B cell (primary cell): Measurements from ENCODE around the gene CTH. TPM values are rescaled to one million over a fixed set of nuclear protein-coding genes. Genes with fewer than 3 reads are reported as not detected.

ENCODE experiments used
- ATAC-seq: fragments of 200-7000 bp; cut with Tn5 transposase; one replicate; pipeline ENCODE4 v1.10.0; 2021; ENCODE audit warnings: low read depth, mild to moderate bottlenecking, moderate number of reproducible peaks, moderate library complexity
- CTCF ChIA-PET: fragments of 350-600 bp; sonication (Branson Sonifier 250); formaldehyde crosslinking; loops from one replicate; lab custom pipeline; 2021; ENCODE audit warnings: antibody characterized with exemption, inconsistent platforms; lab: Charles Lee
- POLR2A ChIA-PET: fragments of 350-600 bp; sonication (Branson Sonifier 250); formaldehyde crosslinking; loops from one replicate; lab custom pipeline; 2021; ENCODE audit warnings: antibody characterized with exemption; lab: Charles Lee
- DNase-seq: peaks from one replicate; pipeline ENCODE4 v3.0.0; 2013
- H2AFZ ChIP-seq: 2 replicates; pipeline ENCODE4 v1.6.1; 2012; ENCODE audit warnings: mild to moderate bottlenecking, low read depth, low read length; ENCODE audit not compliant: insufficient read depth, poor library complexity, severe bottlenecking
- H3K27ac ChIP-seq, 2 donors: 1 replicate in 1 of 2; 2 replicates in 1 of 2; pipeline ENCODE4 v1.5.1; 2012 to 2013; ENCODE audit warnings: low read length in 2 of 2, mild to moderate bottlenecking in 2 of 2, moderate library complexity in 1 of 2
- H3K27me3 ChIP-seq, 4 experiments: fragments of 200-600 bp in 1 of 4; sonication (generic) in 1 of 4; replicated peaks in 1 of 4; 1 replicate in 2 of 4; 2 replicates in 2 of 4; pipeline versions ENCODE4 v1.6.1 to v1.7.0; 2013 to 2016; ENCODE audit warnings: low read length in 3 of 4, mild to moderate bottlenecking in 2 of 4, mixed read lengths in 1 of 4, moderate library complexity in 1 of 4; ENCODE audit not compliant: insufficient read depth in 4 of 4, control insufficient read depth in 3 of 4; ENCODE audit errors: control extremely low read depth in 1 of 4
- H3K36me3 ChIP-seq, 2 experiments: replicated peaks in 1 of 2; 1 replicate in 1 of 2; 2 replicates in 1 of 2; pipeline versions ENCODE4 v1.6.1 to v1.7.1; 2013; ENCODE audit warnings: low read length in 1 of 2; ENCODE audit not compliant: insufficient read depth in 2 of 2, control insufficient read depth in 1 of 2; ENCODE audit errors: control extremely low read depth in 1 of 2, extremely low read depth in 1 of 2
- H3K4me1 ChIP-seq, 2 donors: fragments of 200-600 bp in 1 of 2; sonication (generic) in 1 of 2; 1 replicate in 1 of 2; 2 replicates in 1 of 2; pipeline versions ENCODE4 v1.5.1 to v1.6.1; 2013 to 2017; ENCODE audit warnings: low read length in 2 of 2; ENCODE audit not compliant: control insufficient read depth in 2 of 2, insufficient read depth in 2 of 2
- H3K4me2 ChIP-seq: replicated peaks from 2 replicates; pipeline ENCODE3; 2012; ENCODE audit warnings: mild to moderate bottlenecking, low read depth, low read length; ENCODE audit not compliant: poor library complexity, severe bottlenecking
- H3K4me3 ChIP-seq, 5 experiments: fragments of 200-600 bp in 1 of 5; sonication (generic) in 1 of 5; 1 replicate in 3 of 5; 2 replicates in 2 of 5; pipeline versions ENCODE4 v1.5.1 to v1.7.0; 2011 to 2016; ENCODE audit warnings: low read length in 4 of 5, mild to moderate bottlenecking in 4 of 5, low read depth in 2 of 5, control low read depth in 1 of 5, moderate library complexity in 1 of 5; ENCODE audit not compliant: insufficient read depth in 1 of 5; ENCODE audit errors: control extremely low read depth in 1 of 5, extremely low read depth in 1 of 5
- H3K79me2 ChIP-seq: fragments of 200-600 bp; sonication (generic); one replicate; pipeline ENCODE4 v1.6.0; 2016; ENCODE audit warnings: low read length; ENCODE audit not compliant: control insufficient read depth, insufficient read depth
- H3K9ac ChIP-seq: fragments of 200-600 bp; sonication (generic); 2 replicates; pipeline ENCODE4 v1.6.1; 2017; ENCODE audit warnings: mild to moderate bottlenecking, low read length, moderate library complexity
- H3K9me3 ChIP-seq, 3 donors: one replicate each; pipeline versions ENCODE4 v1.6.1 to v1.7.1; 2013; ENCODE audit warnings: low read length in 2 of 3; ENCODE audit not compliant: control insufficient read depth in 2 of 3, insufficient read depth in 1 of 3; ENCODE audit errors: control extremely low read depth in 1 of 3
- H4K20me1 ChIP-seq: 2 replicates; pipeline ENCODE4 v1.6.0; 2012; ENCODE audit warnings: mild to moderate bottlenecking, low read length; ENCODE audit not compliant: insufficient read depth, control insufficient read depth, poor library complexity, severe bottlenecking
- H3K27ac Mint-ChIP-seq: one replicate; pipeline ENCODE4 v1.8.0; 2021; ENCODE audit warnings: mixed read lengths
- H3K27me3 Mint-ChIP-seq: one replicate; pipeline ENCODE4 v1.8.0; 2021; ENCODE audit warnings: mixed read lengths
- H3K4me1 Mint-ChIP-seq: one replicate; pipeline ENCODE4 v1.8.0; 2021; ENCODE audit warnings: mixed read lengths
- H3K4me3 Mint-ChIP-seq: one replicate; pipeline ENCODE4 v1.8.0; 2021; ENCODE audit warnings: mixed read lengths
- H3K9me3 Mint-ChIP-seq: one replicate; pipeline ENCODE4 v1.8.0; 2022; ENCODE audit warnings: mixed read lengths; ENCODE audit not compliant: insufficient read depth
- EZH2 ChIP-seq: IDR thresholded peaks from 2 replicates; pipeline ENCODE4 v1.6.1; 2012; ENCODE audit warnings: borderline replicate concordance, low read depth, mild to moderate bottlenecking, moderate library complexity, low read length; ENCODE audit not compliant: insufficient read depth, poor library complexity, severe bottlenecking
- WGBS: methylation state at CpG from one replicate; pipeline ENCODE4 v1.1.5; 2013; ENCODE audit warnings: missing lambda C conversion rate; ENCODE audit not compliant: insufficient coverage; 5-methylcytosine and 5-hydroxymethylcytosine counted together
- intact Hi-C: fragments of 100-400 bp; cut with micrococcal nuclease; formaldehyde crosslinking; loops from one replicate; pipeline ENCODE4 v1.10.0; 2022
- polyA plus RNA-seq: library from polyadenylated mRNA; depleted of rRNA; stranded (reverse); fragments of >200 nt; gene quantifications from 2 replicates; pipeline ENCODE4 v1.2.3, GENCODE V29; 2012
- total RNA-seq, 2 donors: library from RNA; stranded (reverse); fragments of 120-200 nt in 1 of 2; gene quantifications; 1 replicate in 1 of 2; 2 replicates in 1 of 2; pipeline versions ENCODE4 v1.2.3 to v1.2.4, GENCODE V29; 2013 to 2022
- TF ChIP-seq, protein P1 (sequence below): fragments of 200-600 bp; IDR thresholded peaks from one replicate; pipeline ENCODE4 v1.8.0; 2022; ENCODE audit warnings: antibody characterized with exemption, mild to moderate bottlenecking

Gene CTH
- total and polyA plus RNA-seq, 2 donors (not counting 1 experiment from before 2014, with no cell fraction given), result 0.84 to 4.9 TPM

DNA sequence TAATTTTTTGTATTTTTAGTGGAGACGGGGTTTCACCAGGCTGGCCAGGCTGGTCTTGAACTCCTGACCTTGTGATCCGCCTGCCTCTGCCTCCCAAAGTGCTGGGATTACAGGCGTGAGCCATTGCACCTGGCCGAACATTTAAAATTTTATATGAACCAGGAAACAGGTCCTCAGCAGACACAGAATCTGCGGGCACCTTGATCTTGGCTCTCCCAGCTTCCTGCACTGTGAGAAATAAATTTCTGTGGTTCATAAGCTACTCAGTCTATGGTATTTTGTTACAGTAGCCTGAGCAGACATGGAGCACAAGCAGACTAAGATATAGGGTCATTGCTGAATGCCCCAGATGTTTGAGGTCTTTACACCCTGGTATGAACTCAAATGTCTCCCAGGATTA is 23.6 kb upstream of the CTH start:
- H3K9ac ChIP-seq, result no peak overlapping the region
- no peaks in the 10 kb centered on the region for H3K36me3 ChIP-seq
- no peaks in the 10 kb centered on the region for H3K4me1 Mint-ChIP-seq
- no peaks in the 10 kb centered on the region for H3K4me1 ChIP-seq
- no peak for ATAC-seq
- 97% methylated on average over 3 of the region's 5 CpGs for WGBS
- H3K27ac Mint-ChIP-seq, result no peak overlapping the region
- intact Hi-C loops, result no loop called here
- H3K9me3 ChIP-seq, result peaks cover 0 to 2% (median 0%) of the 10 kb centered on the region in 3 donors
- no peak overlapping the region for H3K4me2 ChIP-seq
- H3K27ac ChIP-seq, result no peak overlapping the region
- H3K4me3 Mint-ChIP-seq, result no peak overlapping the region
- no peaks in the 10 kb centered on the region for H3K9me3 Mint-ChIP-seq
- no peak for DNase-seq
- no peaks in the 10 kb centered on the region for H3K79me2 ChIP-seq
- H3K4me3 ChIP-seq, result no peak overlapping the region
- H2AFZ ChIP-seq, result no peak overlapping the region
- CTCF ChIA-PET, result no interaction called here
- peaks cover 0 to 6% (median 0%) of the 10 kb centered on the region in 4 experiments for H3K27me3 ChIP-seq
- H4K20me1 ChIP-seq, result no peaks in the 10 kb centered on the region
- POLR2A ChIA-PET, result no interaction called here
- H3K27me3 Mint-ChIP-seq, result peaks cover 20% of the 10 kb centered on the region
- no peak for TF ChIP-seq EZH2
- TF ChIP-seq, protein P1, sequence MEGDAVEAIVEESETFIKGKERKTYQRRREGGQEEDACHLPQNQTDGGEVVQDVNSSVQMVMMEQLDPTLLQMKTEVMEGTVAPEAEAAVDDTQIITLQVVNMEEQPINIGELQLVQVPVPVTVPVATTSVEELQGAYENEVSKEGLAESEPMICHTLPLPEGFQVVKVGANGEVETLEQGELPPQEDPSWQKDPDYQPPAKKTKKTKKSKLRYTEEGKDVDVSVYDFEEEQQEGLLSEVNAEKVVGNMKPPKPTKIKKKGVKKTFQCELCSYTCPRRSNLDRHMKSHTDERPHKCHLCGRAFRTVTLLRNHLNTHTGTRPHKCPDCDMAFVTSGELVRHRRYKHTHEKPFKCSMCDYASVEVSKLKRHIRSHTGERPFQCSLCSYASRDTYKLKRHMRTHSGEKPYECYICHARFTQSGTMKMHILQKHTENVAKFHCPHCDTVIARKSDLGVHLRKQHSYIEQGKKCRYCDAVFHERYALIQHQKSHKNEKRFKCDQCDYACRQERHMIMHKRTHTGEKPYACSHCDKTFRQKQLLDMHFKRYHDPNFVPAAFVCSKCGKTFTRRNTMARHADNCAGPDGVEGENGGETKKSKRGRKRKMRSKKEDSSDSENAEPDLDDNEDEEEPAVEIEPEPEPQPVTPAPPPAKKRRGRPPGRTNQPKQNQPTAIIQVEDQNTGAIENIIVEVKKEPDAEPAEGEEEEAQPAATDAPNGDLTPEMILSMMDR, result no peak

DNA sequence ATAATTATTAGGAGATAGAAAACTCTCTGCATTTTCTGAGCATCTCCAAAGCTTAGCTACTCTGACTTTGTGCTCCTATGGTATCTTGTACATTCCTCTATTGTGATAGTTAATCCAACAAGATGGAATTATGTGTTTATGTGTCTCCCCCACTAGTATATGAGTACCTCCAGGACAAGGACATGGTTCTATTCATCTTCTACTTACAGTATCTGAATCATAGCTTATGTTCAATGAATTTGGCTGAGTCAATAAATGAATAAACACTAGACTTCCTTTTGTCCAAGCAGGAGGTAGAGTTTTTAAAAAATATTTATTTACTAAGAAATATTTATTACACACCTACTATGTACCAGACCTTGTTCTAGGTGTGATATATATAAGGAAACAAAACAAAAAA is 18.4 kb upstream of the CTH start:
- H3K9ac ChIP-seq, result no peak overlapping the region
- POLR2A ChIA-PET, result no interaction called here
- no peak overlapping the region for H2AFZ ChIP-seq
- H3K4me3 ChIP-seq, result no peak overlapping the region
- Mint-ChIP-seq H3K4me1 (no peaks in the 10 kb centered on the region), H3K9me3 (no peaks in the 10 kb centered on the region), H3K27ac (no peak overlapping the region), H3K4me3 (no peak overlapping the region), H3K27me3 (peaks cover 35% of the 10 kb centered on the region)
- intact Hi-C loops, result no loop called here
- DNase-seq, result no peak
- H4K20me1 ChIP-seq, result no peaks in the 10 kb centered on the region
- H3K27me3 ChIP-seq, result peaks cover 0 to 6% (median 0%) of the 10 kb centered on the region in 4 experiments
- H3K9me3 ChIP-seq, result peaks cover 0 to 2% (median 0%) of the 10 kb centered on the region in 3 donors
- H3K79me2 ChIP-seq, result no peaks in the 10 kb centered on the region
- H3K36me3 ChIP-seq, result no peaks in the 10 kb centered on the region
- TF ChIP-seq EZH2, result no peak
- TF ChIP-seq, protein P1, result no peak
- ATAC-seq, result no peak
- H3K4me1 ChIP-seq, result no peaks in the 10 kb centered on the region
- H3K4me2 ChIP-seq, result no peak overlapping the region
- CTCF ChIA-PET, result no interaction called here
- H3K27ac ChIP-seq, result no peak overlapping the region
